ENCODE measurements around the gene OPALIN.

OPALIN gene

GRCh38 chr10:96358851-96359540 is at the start of gene OPALIN:
Gene OPALIN, minus strand, starts transcription at chr10:96359002. Its CDS starts 106 bp downstream, at chr10:96358896.
- in situ Hi-C loops (cut with MboI; ENCODE audit: low sequenced_read_pairs) = no loop called here

GRCh38 chr10:96408201-96408600 is 49.4 kb upstream of the OPALIN start:
- in situ Hi-C loops (cut with MboI; ENCODE audit: low sequenced_read_pairs) = no loop called here

GRCh38 chr10:96407560-96408069 is 48.8 kb upstream of the OPALIN start:
- in situ Hi-C loops (cut with MboI; ENCODE audit: low sequenced_read_pairs) = no loop called here

- in situ Hi-C loops (cut with MboI; ENCODE audit: low sequenced_read_pairs) = no loop called here
These were observed 47.3 kb upstream of the OPALIN start for GRCh38 chr10:96406091-96406490.

- in situ Hi-C loops (cut with MboI; ENCODE audit: low sequenced_read_pairs) = loop anchor here (5.0 kb wide), 1 partner anchor 1295 kb away; no protein-coding TSS in a partner anchor
These were observed 43.9 kb upstream of the OPALIN start for GRCh38 chr10:96402417-96403305.

GRCh38 chr10:96401036-96401435 is 42.2 kb upstream of the OPALIN start:
- in situ Hi-C loops (cut with MboI; ENCODE audit: low sequenced_read_pairs) = loop anchor here (5.0 kb wide), 1 partner anchor 1296 kb away; no protein-coding TSS in a partner anchor

- in situ Hi-C loops (cut with MboI; ENCODE audit: low sequenced_read_pairs) = loop anchor here (5.0 kb wide), 1 partner anchor 1297 kb away; no protein-coding TSS in a partner anchor
These were observed 41.7 kb upstream of the OPALIN start for GRCh38 chr10:96400465-96400864.

- in situ Hi-C loops (cut with MboI; ENCODE audit: low sequenced_read_pairs) = loop anchor here (25.0 kb wide), 1 partner anchor 364 kb away; no protein-coding TSS in a partner anchor
These were observed 39.1 kb upstream of the OPALIN start for GRCh38 chr10:96397902-96398301.

GRCh38 chr10:96395931-96396877 is 37.4 kb upstream of the OPALIN start:
- in situ Hi-C loops (cut with MboI; ENCODE audit: low sequenced_read_pairs) = loop anchor here (25.0 kb wide), 1 partner anchor 366 kb away; no protein-coding TSS in a partner anchor

GRCh38 chr10:96390460-96390864 is 31.7 kb upstream of the OPALIN start:
- in situ Hi-C loops (cut with MboI; ENCODE audit: low sequenced_read_pairs) = loop anchor here (25.0 kb wide), 1 partner anchor 372 kb away; no protein-coding TSS in a partner anchor

GRCh38 chr10:96389785-96390184 is 31.0 kb upstream of the OPALIN start:
- in situ Hi-C loops (cut with MboI; ENCODE audit: low sequenced_read_pairs) = loop anchor here (25.0 kb wide), 1 partner anchor 373 kb away; no protein-coding TSS in a partner anchor

- in situ Hi-C loops (cut with MboI; ENCODE audit: low sequenced_read_pairs) = loop anchor here (25.0 kb wide), 1 partner anchor 375 kb away; no protein-coding TSS in a partner anchor
These were observed 28.8 kb upstream of the OPALIN start for GRCh38 chr10:96387601-96388000.

GRCh38 chr10:96387161-96387560 is 28.4 kb upstream of the OPALIN start:
- in situ Hi-C loops (cut with MboI; ENCODE audit: low sequenced_read_pairs) = loop anchor here (25.0 kb wide), 1 partner anchor 375 kb away; no protein-coding TSS in a partner anchor

GRCh38 chr10:96384506-96384905 is 25.7 kb upstream of the OPALIN start:
- in situ Hi-C loops (cut with MboI; ENCODE audit: low sequenced_read_pairs) = loop anchor here (25.0 kb wide), 1 partner anchor 378 kb away; no protein-coding TSS in a partner anchor

- in situ Hi-C loops (cut with MboI; ENCODE audit: low sequenced_read_pairs) = loop anchor here (25.0 kb wide), 1 partner anchor 381 kb away; no protein-coding TSS in a partner anchor
These were observed 22.0 kb upstream of the OPALIN start for GRCh38 chr10:96380821-96381220.

GRCh38 chr10:96379758-96380157 is 21.0 kb upstream of the OPALIN start:
- in situ Hi-C loops (cut with MboI; ENCODE audit: low sequenced_read_pairs) = loop anchor here (25.0 kb wide), 1 partner anchor 383 kb away; no protein-coding TSS in a partner anchor

- in situ Hi-C loops (cut with MboI; ENCODE audit: low sequenced_read_pairs) = loop anchor here (25.0 kb wide), 1 partner anchor 384 kb away; no protein-coding TSS in a partner anchor
These were observed 19.9 kb upstream of the OPALIN start for GRCh38 chr10:96378741-96379140.

- in situ Hi-C loops (cut with MboI; ENCODE audit: low sequenced_read_pairs) = loop anchor here (25.0 kb wide), 1 partner anchor 384 kb away; no protein-coding TSS in a partner anchor
These were observed 19.1 kb upstream of the OPALIN start for GRCh38 chr10:96377816-96378294.

- in situ Hi-C loops (cut with MboI; ENCODE audit: low sequenced_read_pairs) = loop anchor here (25.0 kb wide), 1 partner anchor 386 kb away; no protein-coding TSS in a partner anchor
These were observed 17.7 kb upstream of the OPALIN start for GRCh38 chr10:96376483-96376882.
